ENCODE data around the gene CAMTA1. TPM values are rescaled to one million over a fixed set of nuclear protein-coding genes. Genes with fewer than 3 reads are reported as not detected.

CAMTA1 gene
- total RNA-seq, 1 donor from 2014 or later = 63.8 TPM

- Mint-ChIP-seq H3K9me3 (ENCODE audit: low read depth) (no peaks in the 10 kb centered on the region), H3K27me3 (ENCODE audit: low read depth) (no peaks in the 10 kb centered on the region), H3K27ac (ENCODE audit: unreplicated experiment) (no peak overlapping the region), H3K36me3 (ENCODE audit: low read depth) (no peaks in the 10 kb centered on the region), H3K4me3 (ENCODE audit: unreplicated experiment) (no peak overlapping the region), H3K4me1 (ENCODE audit: low read depth) (peaks cover 82% of the 10 kb centered on the region)
- DNase-seq (ENCODE audit: low spot score) = no peak
- no peak for TF ChIP-seq CTCF (IDR thresholded peaks at IDR 0.05)
Measured at GRCh38 chr1:6866825-6867224, 81.6 kb downstream of the CAMTA1 start.

DNA sequence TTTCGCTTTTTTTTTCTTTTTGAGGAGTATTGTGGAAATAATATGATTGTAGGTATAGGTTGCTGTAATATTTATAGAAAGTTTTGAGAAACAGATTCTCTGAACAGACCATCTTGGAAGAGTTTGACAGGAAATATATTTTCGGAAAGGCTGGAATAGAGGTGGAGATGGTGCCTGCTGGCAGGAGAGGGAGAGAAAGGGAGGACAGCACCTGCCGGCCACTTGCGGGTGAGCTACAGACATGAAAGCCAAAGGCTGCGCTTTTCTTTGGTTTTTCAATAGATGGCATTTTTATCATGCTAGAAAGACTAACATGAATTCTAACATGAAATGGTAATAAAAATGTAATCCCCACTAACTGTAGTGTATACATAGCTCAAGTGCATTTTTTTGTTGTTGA is 82.1 kb downstream of the CAMTA1 start:
- Mint-ChIP-seq H3K4me1 (ENCODE audit: low read depth) (peaks cover 86% of the 10 kb centered on the region), H3K36me3 (ENCODE audit: low read depth) (no peaks in the 10 kb centered on the region), H3K27ac (ENCODE audit: unreplicated experiment) (no peak overlapping the region), H3K4me3 (ENCODE audit: unreplicated experiment) (no peak overlapping the region), H3K27me3 (ENCODE audit: low read depth) (no peaks in the 10 kb centered on the region), H3K9me3 (ENCODE audit: low read depth) (no peaks in the 10 kb centered on the region)
- no peak for TF ChIP-seq CTCF (IDR thresholded peaks at IDR 0.05)
- DNase-seq (ENCODE audit: low spot score) = no peak

DNA sequence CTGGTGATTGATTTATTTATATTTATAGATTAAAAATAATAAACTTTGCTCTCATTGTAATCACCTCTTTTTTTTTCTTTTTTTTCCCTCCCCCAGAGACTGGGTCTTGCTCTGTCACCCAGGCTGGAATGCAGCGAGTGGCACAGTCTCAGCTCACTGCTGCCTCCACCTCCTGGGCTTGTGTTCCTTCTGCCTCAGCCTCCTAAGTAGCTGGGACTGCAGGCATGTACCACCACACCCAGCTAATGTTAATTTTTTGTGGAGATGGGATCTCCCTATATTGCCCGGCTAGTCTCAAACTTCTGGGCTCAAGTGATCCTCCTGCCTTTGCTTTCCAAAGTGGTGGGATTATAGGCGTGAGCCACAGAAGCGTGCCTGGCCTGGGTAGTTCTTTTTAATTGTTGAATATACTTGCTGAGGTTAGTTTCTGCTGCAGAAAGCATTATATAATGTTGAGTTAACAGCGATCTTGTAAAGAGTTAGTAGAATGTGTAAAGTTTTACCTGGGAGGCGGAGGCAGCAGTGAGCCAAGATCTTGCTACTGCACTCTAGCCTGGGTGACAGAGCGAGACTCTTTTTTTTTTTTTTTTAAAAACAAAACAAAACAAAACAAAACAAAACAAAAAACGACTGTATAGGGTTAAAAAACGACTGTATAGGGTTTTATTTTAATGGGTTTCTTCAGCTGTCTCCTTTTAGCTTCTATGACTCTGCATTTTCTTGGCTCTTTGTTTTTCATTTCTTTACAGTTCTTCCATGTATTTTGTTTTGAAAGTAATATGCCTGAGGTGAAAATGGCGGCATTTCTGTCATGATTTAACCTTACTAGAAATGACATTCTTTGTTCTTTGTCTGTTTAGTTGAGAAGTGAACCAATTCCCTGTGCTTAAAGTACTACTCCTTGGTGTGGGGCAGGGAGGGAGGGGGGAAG is 82.7 kb downstream of the CAMTA1 start:
- TF ChIP-seq CTCF (IDR thresholded peaks at IDR 0.05) = peak; percentile 13
- Mint-ChIP-seq H3K4me3 (ENCODE audit: unreplicated experiment) (no peak overlapping the region), H3K27me3 (ENCODE audit: low read depth) (no peaks in the 10 kb centered on the region), H3K27ac (ENCODE audit: unreplicated experiment) (peak overlapping the region; percentile 87), H3K9me3 (ENCODE audit: low read depth) (no peaks in the 10 kb centered on the region), H3K4me1 (ENCODE audit: low read depth) (peaks cover 89% of the 10 kb centered on the region), H3K36me3 (ENCODE audit: low read depth) (no peaks in the 10 kb centered on the region)
- DNase-seq (ENCODE audit: low spot score) = no peak

DNA sequence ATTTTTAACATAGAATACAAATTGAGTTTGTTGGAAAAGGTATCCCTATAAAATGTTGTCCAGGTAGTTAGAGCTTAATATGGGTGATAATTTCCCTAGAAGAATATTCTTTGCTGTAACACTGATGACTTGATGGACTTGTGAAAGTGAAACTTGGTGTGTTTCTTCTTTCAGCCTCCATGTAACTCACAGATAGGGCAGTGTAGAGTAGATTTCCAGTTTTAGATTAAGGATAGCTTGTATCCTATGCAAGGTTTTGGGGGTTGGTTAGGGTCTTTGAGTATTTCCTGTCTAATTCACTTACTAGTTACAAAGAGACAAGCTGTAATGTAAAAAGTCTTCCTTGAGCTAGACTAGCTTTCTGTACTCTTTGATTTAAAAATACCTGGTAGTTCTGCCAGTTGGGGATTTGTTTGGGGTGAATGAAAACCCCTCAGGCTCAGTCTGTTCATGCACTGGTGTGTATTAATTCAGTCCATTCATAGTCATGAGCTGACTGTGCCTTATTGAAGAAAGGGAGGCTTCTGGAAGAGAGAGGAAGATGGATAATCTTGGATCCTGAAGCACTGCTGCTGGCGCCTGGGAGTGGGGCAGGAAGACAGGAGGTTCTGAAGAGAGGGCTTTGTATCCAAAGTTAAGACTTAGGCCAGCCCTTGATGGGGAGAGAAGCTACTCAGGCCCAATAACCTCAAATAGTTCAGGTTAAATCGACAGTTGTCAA is 83.6 kb downstream of the CAMTA1 start:
- Mint-ChIP-seq H3K9me3 (ENCODE audit: low read depth) (no peaks in the 10 kb centered on the region), H3K27me3 (ENCODE audit: low read depth) (no peaks in the 10 kb centered on the region), H3K36me3 (ENCODE audit: low read depth) (no peaks in the 10 kb centered on the region), H3K4me1 (ENCODE audit: low read depth) (peaks cover 94% of the 10 kb centered on the region), H3K27ac (ENCODE audit: unreplicated experiment) (peak overlapping the region; percentile 87), H3K4me3 (ENCODE audit: unreplicated experiment) (no peak overlapping the region)
- no peak for DNase-seq (ENCODE audit: low spot score)
- no peak for TF ChIP-seq CTCF (IDR thresholded peaks at IDR 0.05)

- no peak for DNase-seq (ENCODE audit: low spot score)
- no peaks in the 10 kb centered on the region for H3K9me3 Mint-ChIP-seq (ENCODE audit: low read depth)
- peaks cover 92% of the 10 kb centered on the region for H3K4me1 Mint-ChIP-seq (ENCODE audit: low read depth)
- peak overlapping the region; percentile 85 for H3K27ac Mint-ChIP-seq (ENCODE audit: unreplicated experiment)
- H3K36me3 Mint-ChIP-seq (ENCODE audit: low read depth) = no peaks in the 10 kb centered on the region
- TF ChIP-seq CTCF (IDR thresholded peaks at IDR 0.05) = no peak
- H3K4me3 Mint-ChIP-seq (ENCODE audit: unreplicated experiment) = peak overlapping the region; percentile 14
- H3K27me3 Mint-ChIP-seq (ENCODE audit: low read depth) = no peaks in the 10 kb centered on the region
Measured at GRCh38 chr1:6869545-6869944, 84.3 kb downstream of the CAMTA1 start.
